ENCODE results near the gene BPGM.
A peak's percentile ranks its signal among the peaks of the same experiment; 100 is the strongest.

BPGM gene

DNA sequence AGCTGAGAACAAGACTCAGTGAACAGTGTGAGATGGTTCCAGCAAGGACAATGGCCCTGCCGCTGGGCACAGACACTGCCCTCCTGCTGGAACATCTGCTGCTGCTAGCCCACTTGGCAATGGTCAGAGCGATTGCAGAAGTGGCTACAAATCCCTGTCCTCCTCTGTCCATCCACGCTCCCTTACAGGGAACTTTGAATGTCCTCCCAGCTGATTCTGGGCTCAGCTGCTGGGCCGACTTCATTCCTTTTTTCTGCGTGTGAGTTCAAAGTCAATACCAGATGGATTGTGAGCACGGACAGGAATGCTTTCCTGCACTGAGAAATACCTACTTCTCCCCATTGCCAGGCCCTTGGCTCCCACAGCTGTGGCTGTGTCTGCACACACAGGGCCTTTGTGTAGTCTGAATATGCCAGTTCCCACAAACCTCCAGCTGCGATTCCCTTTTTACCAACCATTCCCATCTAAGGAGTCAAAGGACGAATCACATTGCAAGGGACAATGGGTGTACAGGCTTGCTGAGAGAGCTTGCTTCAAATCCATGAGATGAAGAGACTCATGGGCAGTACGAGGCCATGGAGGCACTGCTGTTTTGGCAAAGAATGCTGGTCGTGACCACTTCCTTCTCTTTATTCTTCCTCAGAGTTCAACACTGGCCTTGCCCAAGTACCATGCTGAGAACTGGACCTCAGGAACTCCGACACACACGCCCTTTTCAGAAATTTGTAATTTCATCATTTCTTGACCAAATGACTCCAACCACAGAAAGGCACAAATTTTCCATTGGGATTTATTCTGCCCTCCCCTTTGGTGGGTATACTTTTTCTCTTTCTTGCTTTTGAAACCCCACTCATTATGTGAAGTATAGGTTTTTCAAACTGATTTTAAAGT lies 44.2 kb downstream of the BPGM start:
- no peak for DNase-seq
- in situ Hi-C loops (cut with HindIII; ENCODE audit: low pct_ligation_motif_present, low pct_unique_long_range_greater_than_20kb, low sequenced_read_pairs) = no loop called here

DNA sequence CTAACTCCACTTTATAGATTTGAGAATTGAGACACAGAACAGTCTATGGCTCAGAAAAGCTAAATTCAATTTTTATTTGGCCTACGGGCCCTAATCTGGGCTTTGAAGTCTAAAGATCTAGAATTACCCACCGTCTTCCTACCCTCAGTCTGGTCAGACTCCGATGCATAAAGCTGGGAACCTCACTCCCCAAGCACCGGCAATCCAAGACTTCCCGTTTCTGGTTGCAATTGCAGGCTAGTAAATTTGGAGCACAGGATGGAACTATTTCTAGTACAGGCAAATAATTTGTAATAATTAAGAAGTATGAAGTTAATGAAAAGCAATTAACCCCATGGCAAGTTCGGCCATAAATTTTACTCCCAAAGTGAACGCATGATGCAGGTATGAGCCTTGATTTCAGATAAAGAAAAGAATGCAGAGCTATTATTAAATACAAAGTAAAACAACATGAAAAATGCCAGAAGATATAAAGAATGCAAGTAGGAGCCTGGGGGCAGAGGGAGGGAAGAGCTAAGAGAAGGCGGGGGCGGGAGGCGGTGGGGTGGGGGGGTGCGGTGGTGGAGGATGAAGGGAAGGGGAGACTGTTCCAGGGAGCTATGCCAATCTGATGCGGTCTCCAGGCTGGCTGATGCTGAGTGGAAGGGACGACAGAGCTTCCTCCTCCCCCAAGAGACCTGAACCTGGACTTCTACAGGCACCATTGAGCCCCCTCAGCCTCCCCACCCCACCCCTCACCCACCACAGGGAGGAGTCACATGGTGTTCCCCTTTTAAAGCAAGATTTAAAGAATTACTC lies 45.1 kb downstream of the BPGM start:
- DNase-seq = no peak
- in situ Hi-C loops (cut with HindIII; ENCODE audit: low pct_ligation_motif_present, low pct_unique_long_range_greater_than_20kb, low sequenced_read_pairs) = no loop called here

DNA sequence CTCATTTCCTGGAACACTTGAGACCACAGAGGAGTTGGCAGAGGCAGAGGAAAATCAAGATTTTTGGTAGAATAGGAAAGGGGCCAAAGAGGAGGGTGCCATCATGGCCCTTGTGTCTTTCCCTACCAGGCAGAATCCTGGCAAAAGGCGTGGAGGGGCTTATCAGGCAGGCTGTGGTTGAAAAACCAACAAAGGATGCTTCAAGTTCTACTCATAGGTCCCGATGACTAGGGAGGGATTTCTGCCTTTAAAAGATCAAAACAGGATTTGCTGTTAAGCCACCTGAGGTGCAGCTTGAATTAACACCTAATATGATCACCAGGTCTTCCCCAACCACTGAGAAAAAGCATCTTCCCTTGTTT lies 45.7 kb downstream of the BPGM start:
- in situ Hi-C loops (cut with HindIII; ENCODE audit: low pct_ligation_motif_present, low pct_unique_long_range_greater_than_20kb, low sequenced_read_pairs) = no loop called here
- no peak for DNase-seq

DNA sequence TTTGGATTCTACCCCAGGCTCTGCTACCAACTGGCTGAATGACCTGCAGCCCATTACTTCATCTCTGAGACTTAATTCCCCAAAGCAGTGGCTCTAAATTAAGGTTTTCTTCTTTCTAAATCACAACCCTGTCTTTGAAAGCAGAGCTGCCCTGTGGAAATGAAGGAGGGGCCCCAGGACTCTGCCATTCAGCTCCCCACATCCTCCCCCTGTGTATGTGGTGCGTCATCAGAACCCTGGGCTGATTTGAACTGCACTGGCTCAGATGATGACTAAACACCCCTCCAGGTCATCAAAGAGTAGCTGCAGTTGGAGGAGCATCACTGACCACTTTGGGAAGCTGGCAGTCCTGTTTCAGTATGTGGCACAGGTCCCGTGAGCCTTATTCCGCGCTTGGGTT lies 46.6 kb downstream of the BPGM start:
- DNase-seq = peak; percentile 33
- in situ Hi-C loops (cut with HindIII; ENCODE audit: low pct_ligation_motif_present, low pct_unique_long_range_greater_than_20kb, low sequenced_read_pairs) = no loop called here

DNA sequence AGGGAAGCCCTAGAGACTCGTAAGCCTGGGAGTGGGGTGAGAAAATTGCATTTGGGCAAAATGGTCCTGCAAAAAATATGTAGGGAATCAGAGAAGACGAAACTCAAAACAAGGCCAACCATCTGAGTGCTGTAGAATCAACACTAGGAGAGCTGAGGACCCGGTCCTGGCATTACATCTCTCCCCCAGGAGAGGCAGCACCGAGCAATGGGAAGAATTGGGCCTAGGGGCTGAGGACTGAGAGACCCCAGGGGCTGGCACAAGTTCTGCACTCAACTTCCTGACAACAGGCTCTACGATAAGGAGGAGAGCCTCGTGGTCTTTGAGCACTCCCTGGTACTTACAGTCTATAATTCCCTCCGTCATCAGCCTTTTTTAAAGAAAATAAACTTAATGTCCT lies 47.6 kb downstream of the BPGM start:
- in situ Hi-C loops (cut with HindIII; ENCODE audit: low pct_ligation_motif_present, low pct_unique_long_range_greater_than_20kb, low sequenced_read_pairs) = no loop called here

DNA sequence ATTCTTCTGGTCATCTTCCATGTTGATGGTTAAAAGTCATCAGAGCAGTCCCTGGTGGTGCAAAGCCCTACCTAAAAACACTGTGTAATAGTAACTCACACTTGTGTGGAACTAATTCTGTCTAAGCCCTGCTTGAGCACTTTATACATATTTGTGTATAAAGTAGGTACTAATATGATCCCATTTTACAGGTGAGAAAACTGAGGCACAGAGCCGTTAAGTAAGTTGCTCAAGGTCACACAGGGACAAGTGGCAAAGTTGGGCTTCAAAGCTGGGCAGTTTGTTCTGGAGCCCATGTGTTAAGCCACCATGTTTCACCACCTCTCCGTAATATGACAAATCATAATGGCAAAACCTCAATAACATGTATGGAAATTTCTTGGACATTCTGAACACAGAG lies 48.1 kb downstream of the BPGM start:
- in situ Hi-C loops (cut with HindIII; ENCODE audit: low pct_ligation_motif_present, low pct_unique_long_range_greater_than_20kb, low sequenced_read_pairs) = no loop called here
- DNase-seq = no peak

More for the DNA sequence above, 47.6 kb downstream of the BPGM start:
- DNase-seq = peak; percentile 14

DNA sequence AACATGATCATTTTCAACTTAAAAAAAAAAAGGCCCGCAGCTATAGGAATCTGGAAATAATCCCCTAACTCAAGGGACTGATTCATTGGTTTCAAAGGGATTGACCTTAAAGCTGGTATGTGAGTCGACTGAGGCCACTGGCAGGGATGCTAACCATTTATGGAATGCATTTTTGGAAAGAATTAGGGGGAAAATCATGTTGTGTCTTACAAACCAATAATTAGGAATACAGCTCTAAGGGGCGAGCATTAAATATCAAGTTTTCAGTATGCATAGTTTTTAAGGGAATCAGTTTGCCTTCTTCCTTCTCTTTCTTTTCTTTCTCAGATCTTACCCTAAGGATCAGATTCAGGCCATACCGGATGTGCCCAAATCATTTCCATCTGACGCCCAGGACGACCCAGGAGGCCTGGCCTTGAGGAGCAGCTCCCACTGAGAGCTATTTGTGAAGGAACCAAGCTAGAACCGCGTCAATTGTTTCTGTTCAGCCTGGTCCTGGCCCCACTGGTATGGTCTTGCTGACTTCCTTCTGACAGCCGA lies 48.7 kb downstream of the BPGM start:
- no peak for DNase-seq
- in situ Hi-C loops (cut with HindIII; ENCODE audit: low pct_ligation_motif_present, low pct_unique_long_range_greater_than_20kb, low sequenced_read_pairs) = no loop called here

DNA sequence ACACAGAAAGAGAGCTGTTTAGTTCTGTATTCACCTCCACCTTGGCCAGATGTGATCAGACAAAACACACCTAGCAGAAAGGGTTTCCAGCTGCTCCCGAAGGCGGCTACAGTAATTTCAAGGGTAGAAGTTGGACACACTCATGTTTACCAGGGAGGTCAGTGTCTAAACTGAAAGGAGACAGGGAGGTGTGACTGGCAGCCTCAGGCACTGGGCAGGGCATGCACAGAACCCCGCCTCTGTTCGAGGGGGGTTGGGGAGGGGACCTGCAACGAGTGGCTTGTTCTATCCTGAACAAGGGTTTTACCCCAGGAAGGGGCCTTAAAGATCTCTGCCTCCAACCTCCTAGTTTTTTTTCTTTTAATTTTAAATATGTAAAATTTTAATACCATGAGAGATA lies 49.6 kb downstream of the BPGM start:
- in situ Hi-C loops (cut with HindIII; ENCODE audit: low pct_ligation_motif_present, low pct_unique_long_range_greater_than_20kb, low sequenced_read_pairs) = no loop called here
- peak; percentile 16 for DNase-seq

DNA sequence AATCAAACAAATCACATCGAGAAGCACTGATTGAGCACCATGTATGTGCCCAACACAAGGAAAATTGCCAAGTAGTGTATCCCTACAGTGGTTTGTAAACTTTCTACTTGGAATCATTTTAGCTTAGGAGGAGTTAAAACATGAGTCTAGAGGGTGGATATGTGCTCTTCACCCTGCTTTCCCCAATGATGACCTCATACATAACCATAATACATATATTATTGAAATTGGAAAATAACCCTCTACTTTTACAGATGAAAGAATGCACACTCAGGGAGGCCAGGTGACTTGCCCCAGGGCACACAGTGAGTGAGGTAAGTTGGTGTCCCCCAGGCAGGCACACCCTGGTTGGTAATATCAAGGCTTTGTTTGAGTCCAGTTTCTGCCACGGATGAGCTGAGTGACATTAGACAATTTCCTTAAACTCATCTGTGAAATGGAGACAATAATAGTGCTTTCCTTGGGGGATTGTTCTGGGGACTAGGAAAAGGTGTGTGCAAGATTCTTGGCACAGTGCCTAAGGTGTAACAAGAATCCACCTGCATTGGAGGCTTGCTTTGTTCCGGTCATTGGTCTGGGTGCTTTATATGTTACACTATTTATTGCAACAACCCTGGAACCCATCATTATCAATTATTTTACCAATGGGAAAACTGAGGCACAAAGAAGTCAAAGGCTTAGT lies 50.7 kb downstream of the BPGM start:
- no peak for DNase-seq
- in situ Hi-C loops (cut with HindIII; ENCODE audit: low pct_ligation_motif_present, low pct_unique_long_range_greater_than_20kb, low sequenced_read_pairs) = no loop called here

DNA sequence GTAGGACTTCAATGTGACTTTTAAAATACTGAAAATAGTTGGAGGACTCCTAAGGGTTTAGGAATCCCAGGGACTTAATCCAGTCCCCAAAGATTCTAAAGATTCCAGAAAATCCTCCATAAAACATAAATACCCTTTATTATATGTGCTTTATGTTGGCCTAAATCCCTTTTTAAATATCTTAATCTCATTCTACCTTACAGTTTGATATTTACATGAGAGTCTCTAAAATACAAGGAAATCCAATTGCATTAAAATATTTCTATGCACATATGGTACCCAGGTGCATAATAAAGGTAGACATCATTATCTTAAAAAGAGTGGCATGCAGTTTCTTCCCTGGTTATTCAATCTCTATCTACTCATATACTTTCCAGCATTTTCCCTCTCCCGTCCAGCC lies 51.8 kb downstream of the BPGM start:
- no peak for DNase-seq
- in situ Hi-C loops (cut with HindIII; ENCODE audit: low pct_ligation_motif_present, low pct_unique_long_range_greater_than_20kb, low sequenced_read_pairs) = no loop called here

DNA sequence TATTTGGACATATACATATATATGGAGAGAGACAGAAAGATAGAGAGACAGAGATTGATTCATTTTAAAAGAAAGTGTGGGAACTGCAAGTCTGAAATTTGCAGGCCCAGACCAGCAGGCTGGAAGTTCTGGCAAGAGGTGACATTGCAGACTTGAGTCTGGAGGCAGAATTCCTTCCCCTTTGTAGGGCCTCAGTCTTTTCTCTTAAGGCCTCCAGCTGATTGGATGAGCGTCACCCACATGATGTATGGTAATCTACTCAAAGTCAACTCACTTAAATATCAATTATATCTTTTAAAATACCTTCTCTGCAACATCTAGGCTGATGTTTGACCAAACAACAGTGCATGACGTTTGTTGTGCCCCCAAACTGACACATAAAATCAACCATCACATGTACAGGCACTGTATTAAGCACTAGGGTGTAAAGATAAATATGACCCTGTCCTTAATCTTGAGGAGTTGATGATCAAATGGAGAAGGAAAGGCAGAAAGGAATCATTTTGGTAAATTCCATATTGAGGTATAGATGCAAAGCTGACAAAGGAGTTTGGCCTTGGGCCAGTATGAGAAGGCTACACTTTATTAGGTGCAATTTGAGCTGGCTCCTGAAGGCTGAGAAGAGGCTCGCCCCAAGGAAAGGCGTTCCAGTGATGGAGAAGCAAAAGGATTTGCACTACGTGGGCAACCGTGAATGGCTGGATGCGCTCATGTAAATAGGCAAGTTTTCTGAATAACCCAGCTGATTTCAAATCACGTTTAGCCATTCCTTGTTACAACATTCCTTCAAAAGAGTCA lies 52.6 kb downstream of the BPGM start:
- in situ Hi-C loops (cut with HindIII; ENCODE audit: low pct_ligation_motif_present, low pct_unique_long_range_greater_than_20kb, low sequenced_read_pairs) = no loop called here
- DNase-seq = no peak

DNA sequence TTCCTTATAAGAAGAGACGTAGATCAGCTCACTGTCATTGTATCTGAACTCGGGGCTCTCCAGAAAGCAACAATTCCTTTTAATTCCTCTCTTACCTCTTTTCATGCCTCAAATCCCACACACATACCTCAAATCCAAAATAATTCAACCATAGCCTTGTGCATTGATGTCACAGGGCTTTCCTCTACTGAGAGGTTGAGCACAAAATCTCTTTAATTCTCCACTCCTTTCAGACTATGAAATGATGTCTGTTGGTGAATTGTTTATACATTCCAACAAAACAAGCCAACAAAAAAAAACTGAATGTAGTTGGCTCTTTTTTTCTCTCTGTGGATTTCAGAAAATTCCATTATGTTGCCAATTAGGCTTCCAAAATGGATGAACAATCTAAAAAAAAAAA lies 53.2 kb downstream of the BPGM start:
- no peak for DNase-seq
- in situ Hi-C loops (cut with HindIII; ENCODE audit: low pct_ligation_motif_present, low pct_unique_long_range_greater_than_20kb, low sequenced_read_pairs) = no loop called here

DNA sequence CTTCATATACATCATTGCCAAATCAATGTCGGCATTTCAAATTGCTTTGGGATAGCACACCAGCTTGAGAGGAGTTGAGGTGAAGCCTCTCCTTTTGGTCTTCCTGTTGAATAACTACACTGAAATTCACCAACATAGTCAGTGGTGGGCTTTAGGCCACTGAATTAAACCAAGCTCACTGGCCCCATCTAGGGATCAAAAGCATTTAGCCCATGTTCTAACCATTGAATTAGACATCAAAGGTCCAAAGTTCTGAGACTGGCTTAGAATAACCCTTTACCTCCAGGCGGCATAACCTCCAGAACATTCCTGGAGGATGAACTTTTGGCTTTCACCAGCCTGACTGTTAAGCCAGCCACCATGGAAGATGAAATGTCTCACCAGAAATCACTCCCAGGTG lies 54.6 kb downstream of the BPGM start:
- in situ Hi-C loops (cut with HindIII; ENCODE audit: low pct_ligation_motif_present, low pct_unique_long_range_greater_than_20kb, low sequenced_read_pairs) = no loop called here
- DNase-seq = peak; percentile 63

DNA sequence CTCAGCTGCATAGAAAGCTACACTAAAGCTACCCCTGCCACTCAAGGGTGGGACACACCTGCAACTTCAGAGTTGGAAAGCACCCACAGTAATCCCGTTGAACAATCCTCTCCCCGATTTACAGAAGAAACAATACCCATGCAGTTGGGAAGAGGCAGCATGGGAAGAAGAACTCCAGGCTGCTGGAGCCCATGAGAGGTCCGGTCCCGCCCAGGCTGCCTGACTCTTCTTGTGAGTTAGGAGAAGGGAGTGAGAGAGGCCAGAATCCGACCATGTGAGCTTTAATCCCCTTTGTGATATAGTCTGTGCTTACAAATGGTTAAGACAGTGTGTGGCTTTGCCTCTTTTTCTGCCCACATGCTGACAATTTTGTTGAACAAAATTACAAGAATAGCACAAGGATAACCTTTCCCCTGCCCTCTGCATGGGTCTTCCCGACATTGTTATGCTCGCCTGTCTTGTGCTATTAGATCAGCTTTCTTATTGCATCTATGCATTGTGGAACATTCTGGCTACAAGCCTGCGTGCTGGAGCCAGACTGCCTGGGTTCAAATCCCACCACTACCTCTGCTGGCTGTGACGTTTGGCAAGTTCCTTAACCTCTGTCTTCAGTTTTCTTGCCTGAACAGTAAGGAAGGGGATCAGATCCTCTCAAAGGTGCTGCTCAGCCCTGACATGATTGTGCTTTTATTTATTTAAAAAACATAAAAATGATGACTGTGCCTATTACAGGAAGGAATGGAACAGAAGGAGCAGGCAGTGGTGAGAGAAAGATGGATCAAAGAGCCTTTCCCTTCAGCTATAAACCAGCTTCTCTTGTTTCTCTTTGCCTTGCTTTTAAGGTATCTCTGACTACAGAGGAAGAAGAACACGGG lies 56.0 kb downstream of the BPGM start:
- no peak for DNase-seq
- in situ Hi-C loops (cut with HindIII; ENCODE audit: low pct_ligation_motif_present, low pct_unique_long_range_greater_than_20kb, low sequenced_read_pairs) = no loop called here

DNA sequence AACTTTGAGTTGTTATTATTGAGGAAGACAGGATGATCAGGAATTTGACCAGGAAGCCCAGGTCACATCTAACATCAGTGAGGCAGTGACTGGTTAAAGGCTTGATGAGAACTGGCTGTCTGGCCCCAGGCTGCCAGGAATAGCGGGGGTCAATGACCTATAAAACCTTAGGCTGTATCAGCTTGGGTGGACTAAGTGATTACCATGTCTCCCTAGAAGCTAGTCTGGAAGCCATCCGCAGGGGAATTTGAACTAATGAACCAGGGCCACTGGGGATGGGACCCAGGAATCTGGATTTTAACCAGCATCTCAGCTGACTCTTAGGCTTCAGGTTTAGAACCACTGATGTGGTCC lies 56.6 kb downstream of the BPGM start:
- in situ Hi-C loops (cut with HindIII; ENCODE audit: low pct_ligation_motif_present, low pct_unique_long_range_greater_than_20kb, low sequenced_read_pairs) = no loop called here
- DNase-seq = no peak

DNA sequence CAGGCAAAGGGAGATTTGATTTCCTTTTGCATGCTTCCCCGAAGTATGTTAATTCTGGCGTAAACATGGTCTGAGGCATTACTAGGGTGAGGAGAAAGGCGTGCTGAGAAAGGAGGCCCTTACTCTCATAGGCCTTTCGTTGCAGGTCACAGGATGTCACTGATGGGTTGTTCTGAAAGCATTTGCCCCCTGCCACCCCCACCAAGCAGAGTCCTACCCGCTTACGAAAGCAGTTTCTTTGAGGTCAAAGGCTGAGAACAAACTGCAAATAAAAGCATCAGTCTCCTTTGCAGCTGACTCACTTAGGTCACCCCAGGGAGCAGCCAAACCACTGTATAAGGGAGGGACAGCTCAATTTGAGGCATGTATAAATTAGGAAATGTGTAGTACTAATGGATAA lies 57.1 kb downstream of the BPGM start:
- in situ Hi-C loops (cut with HindIII; ENCODE audit: low pct_ligation_motif_present, low pct_unique_long_range_greater_than_20kb, low sequenced_read_pairs) = no loop called here
- DNase-seq = no peak

DNA sequence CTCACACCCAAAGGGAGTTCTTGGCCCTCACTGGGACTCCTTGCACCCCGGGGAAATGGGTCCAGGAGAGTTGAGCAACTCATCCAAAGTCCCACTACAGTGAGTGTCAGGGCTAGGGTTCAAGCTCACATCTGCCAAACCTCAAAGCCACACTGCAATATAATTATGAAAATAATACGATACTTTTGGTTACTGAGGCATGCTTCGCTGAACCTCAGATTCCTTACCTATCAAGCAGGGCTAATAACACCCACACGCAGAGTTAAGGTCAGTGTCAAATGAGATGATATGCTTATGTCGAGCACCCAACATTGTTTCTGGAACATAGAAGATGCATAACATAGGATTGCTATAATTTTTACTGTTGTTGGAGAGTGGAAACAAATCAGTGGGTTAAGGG lies 58.2 kb downstream of the BPGM start:
- in situ Hi-C loops (cut with HindIII; ENCODE audit: low pct_ligation_motif_present, low pct_unique_long_range_greater_than_20kb, low sequenced_read_pairs) = no loop called here
- DNase-seq = no peak

DNA sequence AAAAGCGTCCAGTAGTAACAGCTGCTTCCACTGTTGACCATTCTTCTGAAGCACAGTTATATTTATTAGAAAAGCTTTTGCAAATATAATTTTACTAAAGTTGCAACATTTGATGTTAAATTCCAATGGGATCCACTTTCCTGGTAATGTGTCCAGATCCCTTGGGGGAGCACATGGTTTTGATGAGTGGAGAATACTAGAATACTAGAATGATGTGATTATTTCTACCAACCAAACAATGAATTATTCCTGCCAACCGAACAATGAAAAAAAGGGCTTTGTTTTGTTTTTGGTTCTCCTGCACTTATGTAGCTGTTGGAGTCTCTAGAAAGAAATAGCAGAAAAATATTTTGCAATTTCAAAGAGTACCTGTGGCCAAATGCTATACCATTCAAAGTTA lies 59.1 kb downstream of the BPGM start:
- no peak for DNase-seq

More for the DNA sequence above, 59.1 kb downstream of the BPGM start:
- in situ Hi-C loops (cut with HindIII; ENCODE audit: low pct_ligation_motif_present, low pct_unique_long_range_greater_than_20kb, low sequenced_read_pairs) = no loop called here

All from ACHN (cell line).